Measurements from ENCODE around the gene OSBPL3.

- no peak for TF ChIP-seq CTCF (IDR thresholded peaks at IDR 0.05)
- TF ChIP-seq POLR2A (IDR thresholded peaks at IDR 0.05) = no peak
These were observed 80.8 kb downstream of the OSBPL3 start for GRCh38 chr7:24899161-24899560.

Measured in body of pancreas (tissue), 4 donors.